GM18517 (cell line): ENCODE data around the gene TP53.
A peak's percentile ranks its signal among the peaks of the same experiment; 100 is the strongest.

ENCODE experiments used
- ATAC-seq: cut with Tn5 transposase; IDR thresholded peaks from one replicate; pipeline ENCODE4 v1.9.1; 2021; ENCODE audit warnings: mild to moderate bottlenecking, moderate library complexity; ENCODE audit not compliant: unreplicated experiment

The TP53 gene

DNA sequence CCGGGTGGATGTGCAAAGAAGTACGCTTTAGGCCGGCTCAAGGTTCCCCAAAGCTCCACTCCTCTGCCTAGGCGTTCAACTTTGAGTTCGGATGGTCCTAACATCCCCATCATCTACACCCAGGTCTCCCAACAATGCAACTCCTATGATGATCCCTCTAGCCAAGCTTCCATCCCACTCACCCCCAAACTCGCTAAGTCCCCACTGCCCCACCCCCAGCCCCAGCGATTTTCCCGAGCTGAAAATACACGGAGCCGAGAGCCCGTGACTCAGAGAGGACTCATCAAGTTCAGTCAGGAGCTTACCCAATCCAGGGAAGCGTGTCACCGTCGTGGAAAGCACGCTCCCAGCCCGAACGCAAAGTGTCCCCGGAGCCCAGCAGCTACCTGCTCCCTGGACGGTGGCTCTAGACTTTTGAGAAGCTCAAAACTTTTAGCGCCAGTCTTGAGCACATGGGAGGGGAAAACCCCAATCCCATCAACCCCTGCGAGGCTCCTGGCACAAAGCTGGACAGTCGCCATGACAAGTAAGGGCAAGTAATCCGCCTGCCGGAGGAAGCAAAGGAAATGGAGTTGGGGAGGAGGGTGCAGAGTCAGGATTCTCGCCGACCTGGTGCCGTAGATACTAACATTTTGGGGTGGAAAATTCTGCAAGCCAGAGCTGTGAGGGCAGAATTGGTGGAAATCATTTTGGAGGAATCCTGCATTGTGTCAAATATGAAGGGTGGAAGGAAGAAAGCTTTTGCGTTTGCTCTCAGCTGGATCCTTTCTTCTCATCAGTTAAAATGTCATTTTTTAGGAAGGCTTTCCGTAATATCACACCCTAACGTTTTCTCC, at the start of gene TP53:
TSS of gene TP53 (minus strand) at position 419 of the 836 bp plus-strand sequence. CDS start 10,896 bp downstream, outside the sequence.
- ATAC-seq: peak; percentile 32

DNA sequence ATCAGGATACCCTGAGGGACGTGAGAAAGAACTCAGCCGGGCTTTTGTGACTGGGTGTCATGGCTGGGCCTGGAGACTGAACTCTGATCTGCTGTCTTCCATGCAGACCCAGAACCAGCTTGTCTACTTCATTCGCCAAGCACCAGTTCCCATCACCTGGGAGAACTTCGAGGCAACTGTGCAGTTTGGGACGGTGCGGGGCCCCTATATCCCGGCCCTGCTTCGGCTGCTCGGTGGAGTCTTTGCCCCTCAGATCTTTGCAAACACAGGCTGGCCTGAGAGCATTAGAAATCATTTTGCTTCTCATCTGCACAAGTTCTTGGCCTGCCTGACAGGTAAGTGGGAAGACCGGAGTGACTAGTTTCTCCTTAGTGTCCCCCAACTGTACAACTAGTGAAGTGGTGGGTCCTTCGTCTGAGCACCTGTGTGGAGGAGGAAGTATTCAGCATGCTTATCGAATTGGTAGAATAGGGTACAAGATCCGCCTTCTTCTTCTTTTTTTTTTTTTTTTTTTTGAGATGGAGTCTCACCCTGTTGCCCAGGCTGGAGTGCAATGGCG, 45.8 kb upstream of the TP53 start:
- ATAC-seq: no peak

DNA sequence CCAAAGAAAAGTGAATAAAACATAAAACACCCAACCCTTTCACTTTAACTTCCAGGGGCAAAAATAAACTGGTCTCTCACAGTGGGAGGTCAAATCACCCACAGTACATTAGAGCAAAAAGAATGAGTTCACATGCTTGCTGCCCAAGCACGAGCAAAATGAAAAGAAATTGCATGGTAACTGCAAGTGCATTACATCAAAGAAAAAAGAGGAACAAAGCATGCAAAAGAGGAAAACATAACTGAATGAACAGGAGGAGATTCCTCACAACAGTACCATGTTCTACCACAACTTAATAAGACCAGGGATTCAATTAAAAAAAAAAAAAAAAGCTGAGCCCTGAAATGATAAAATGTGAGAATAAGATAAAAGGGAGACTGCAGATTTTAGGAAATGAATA, 42.5 kb upstream of the TP53 start:
- ATAC-seq: no peak

DNA sequence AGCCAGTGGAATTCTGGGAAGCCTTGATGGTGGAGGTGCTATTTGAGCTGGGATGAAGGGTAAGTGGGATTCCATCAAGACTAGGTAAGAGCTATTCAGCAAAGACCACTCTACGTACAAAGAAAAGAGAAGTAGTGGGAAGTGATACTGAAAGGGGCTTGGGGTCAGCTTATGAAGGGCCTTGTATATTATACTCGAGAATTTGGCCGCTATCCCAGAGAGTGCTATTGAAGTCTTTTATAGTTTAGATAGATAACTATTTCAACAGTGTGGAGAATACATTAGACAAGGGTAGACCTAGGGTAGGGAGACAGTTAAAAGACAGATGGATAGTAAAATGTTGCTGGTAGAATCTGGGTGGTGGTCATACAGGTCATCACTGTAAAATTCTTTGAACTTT, 40.6 kb upstream of the TP53 start:
- no peak for ATAC-seq

DNA sequence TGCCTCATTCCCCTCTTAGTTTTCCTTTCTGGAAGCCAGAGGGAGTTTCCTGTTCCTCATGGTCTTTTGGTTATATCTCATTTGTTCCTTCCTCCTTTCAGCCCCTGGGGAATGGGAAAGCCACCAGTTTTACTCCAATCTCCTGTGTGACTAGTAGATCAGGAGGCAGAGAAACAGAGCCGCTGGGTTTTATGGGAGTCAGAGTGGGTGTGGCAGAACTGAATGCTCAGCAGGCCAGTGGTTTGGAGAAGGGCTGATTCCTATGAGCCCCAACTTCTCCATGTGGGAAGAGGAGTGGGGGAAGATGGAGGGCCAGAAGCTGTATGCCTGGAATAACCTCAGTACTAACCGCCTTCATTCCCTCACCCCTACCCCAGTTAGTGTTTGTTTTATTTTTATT, 34.3 kb upstream of the TP53 start:
- ATAC-seq: no peak

DNA sequence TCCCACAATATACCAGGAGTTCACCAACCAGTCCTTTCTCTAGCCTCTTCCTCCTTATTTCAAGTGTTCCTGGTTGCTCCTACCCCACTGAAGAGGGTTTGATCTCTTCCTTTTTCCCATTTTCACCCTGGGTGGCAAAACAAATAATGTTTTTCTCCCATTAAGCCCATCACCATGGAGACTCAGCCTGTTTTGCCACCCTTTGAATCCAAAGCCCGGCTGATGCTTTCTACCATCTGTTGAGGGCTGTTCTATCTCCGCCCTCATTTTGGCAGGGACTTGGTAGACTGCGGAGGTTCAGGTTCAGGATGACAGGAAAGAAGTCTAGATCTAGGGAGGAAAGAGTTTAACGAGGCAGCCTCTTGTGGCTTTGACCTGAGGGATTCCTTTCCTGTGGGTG, 32.8 kb upstream of the TP53 start:
- ATAC-seq: no peak

DNA sequence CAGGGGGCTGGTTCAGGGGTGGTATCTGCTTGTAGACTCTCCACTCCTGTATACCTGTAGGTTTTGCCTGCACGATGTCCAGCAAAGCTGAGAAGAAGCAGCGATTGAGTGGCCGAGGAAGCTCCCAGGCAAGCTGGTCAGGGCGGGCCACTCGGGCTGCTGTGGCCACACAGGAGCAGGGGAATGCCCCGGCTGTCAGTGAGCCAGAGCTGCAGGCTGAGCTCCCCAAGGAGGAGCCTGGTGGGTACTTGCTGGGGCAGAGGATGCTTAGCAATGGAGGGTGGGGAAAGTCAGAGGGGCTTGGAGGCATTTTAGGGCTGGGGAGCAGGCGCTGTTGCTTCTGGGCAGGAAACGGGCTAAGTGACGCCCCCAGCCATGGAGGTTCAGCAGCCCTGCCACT, 32.4 kb upstream of the TP53 start:
- ATAC-seq: no peak

DNA sequence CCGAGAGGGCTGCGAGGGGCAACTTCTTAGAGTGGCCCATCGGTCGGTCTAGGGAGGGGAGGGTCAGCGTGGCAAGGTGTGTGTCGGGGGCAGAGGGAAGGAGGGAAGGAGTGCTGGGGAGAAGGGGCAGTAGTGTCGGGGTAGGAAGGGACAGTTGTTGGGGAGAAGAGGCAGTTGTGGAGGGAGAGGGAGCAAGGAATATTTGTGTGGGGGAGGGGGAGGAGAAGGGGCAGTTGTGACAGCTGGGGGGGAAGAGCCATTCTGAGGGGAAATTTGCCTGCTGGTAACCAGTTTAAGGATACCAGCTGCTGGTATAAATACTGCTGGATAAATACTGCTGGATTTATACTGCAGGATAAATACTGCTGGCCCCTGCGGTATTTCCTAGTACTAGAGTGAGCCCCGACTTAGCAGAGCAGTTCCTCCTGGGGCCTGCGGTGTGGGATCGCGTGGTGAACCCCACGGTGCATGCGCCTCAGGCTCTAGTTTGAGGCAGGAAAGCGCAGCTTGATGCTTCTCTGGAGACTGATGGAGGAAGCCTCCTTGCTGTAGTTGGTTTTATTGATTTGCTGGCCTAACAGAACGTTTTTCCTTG, 30.6 kb upstream of the TP53 start:
- ATAC-seq: no peak

DNA sequence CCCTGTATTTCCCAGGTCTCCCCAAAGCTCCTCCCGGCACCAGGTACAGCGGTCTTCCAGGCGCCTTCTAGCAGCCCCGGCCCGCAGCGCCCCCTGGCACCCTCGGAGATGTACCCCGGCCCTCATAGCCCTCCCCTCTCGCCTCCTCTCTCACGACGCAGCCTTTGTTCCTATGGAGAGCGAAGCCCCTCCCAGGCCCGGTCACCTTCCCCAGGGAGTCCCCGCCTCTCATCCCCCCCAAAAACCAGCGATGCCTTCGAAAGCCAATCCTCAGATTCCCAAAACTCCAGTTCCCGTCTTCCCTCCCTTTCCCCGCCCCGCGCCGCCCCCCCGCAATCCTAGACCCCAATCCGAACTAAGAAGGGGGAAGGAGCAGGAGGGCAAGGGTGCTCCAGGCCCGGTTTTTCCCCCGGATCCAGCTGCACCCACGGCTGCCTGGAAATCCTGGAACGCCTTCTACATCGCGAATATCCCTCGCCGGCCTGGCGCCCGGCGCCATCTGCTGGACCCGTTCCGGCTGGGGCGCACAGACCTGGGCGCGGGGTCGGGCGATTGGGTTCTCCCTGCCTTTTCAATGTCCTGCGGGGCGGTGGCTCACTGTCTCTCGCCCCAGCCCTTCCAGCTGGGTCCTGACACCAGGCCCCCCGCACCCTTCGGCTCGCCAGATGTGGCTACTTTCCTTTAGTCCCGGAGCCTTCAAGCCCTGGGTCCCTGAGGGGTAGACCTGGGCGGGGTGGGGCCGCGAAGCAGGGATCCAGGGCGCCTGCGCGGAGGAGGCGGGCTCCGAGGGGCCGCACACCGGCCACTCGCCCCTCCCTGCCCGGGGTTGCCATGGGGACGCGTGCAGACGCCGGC, 29.8 kb upstream of the TP53 start, which contains the start of gene DNAH2:
TSS of gene DNAH2 (plus strand) at position 844 of the 855 bp plus-strand sequence. CDS start 1,991 bp downstream, outside the sequence.
- ATAC-seq: no peak

DNA sequence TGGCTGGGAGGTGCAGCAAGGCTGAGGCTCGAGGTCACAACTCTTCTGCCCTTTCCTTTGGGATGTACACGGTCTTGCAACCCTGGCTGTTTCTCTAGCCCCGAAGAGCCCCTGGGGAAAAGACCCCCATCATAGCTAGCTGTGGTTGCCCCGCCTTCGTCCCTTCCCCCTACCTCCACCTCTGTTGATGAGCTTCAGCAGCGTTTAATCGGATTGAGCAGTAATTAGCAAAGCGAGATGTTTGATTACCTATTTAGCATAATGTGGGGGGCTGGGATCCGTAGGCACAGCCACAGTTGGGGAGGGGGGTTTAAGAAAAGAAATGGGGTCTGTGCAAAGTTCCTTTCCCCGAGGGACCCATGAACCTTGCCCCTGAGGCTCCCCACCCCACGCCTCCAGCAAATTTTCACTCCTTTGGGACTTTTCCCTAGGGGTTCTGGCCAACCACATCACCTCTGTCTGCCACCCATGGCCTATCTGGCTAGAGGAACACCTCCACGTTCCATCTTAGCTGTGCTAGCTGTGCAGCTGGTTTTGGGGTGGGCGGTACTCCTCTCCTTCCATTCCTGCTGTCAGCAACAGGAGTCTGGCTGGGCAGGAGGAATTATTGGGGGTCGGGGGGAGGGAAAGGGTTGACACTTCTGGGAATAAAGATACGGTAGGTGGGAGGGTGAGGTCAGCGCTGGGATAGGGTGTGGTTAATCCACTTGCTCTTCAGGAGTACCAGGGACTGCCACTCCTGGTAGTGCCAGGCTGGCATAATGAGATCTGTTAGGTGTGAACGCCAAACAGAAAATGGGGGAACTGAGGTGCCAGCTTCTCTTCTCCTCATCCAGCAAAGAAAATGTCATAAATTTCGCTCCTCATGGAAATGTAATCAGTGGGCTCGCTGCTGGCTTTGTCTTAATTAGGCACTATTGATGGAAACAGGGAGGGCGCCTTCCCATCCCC, 28.9 kb upstream of the TP53 start:
- no peak for ATAC-seq

DNA sequence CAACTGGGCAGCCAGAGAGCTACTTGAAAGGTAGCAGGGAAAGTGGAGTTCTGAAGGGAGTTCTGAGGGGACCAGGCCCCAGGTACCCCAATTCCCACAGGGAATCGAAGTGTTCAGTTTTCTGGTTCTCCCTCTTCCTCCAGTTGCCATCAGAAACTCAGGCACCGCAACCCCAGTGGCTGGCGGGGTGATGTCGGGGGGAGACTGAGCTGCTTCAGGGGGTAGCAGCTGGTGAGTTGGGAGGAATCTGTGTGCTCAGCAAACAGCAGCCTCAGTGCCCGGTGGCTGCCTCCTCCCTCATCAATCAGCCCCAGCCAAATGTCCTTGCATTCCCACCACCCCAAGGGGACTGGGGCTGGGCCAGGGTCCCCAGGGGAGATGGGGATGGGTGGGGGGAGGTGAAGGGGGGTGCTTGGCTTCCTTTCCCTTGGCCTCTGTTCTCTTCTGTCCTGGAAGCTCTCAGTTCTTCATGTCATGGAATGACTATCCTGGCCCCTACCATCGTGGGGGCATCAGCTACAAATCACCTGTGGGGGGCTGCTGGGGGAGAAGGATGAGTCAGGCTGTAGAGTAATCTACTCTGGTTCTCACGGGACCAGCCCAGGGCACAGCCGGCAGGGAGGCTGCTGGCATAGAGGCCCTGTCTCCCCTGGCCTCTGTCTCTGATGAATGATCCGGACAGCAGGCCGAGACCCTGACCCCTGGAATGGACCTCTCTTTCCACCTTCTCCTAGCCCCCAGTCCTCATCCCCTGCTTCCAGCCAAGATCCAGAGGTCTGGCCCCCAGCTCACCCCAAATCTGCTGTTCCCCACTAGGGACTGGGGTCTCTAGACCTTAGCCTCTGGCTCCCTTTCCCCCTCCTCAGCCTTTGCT, 27.7 kb upstream of the TP53 start:
- ATAC-seq: no peak

DNA sequence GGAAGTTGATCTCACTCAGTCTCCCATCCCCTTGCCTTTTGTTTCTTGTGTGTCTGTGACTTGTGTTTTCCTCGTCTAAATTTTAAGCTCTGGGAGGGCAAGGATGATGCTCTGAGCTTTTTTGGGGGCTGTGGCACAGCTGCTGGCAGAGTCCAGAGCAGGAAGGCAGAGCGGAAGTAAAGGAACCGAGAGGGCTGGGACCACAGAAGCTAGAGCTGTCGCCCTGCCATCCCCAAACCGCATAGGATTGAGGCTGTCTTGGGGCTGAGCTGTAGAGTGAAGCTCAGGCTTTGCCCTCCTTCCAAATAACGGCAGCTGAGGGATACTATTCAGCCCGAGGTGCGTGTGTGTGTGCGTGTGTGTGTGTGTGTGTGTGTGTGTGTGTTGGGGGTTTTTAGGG, 26.5 kb upstream of the TP53 start:
- ATAC-seq: no peak

DNA sequence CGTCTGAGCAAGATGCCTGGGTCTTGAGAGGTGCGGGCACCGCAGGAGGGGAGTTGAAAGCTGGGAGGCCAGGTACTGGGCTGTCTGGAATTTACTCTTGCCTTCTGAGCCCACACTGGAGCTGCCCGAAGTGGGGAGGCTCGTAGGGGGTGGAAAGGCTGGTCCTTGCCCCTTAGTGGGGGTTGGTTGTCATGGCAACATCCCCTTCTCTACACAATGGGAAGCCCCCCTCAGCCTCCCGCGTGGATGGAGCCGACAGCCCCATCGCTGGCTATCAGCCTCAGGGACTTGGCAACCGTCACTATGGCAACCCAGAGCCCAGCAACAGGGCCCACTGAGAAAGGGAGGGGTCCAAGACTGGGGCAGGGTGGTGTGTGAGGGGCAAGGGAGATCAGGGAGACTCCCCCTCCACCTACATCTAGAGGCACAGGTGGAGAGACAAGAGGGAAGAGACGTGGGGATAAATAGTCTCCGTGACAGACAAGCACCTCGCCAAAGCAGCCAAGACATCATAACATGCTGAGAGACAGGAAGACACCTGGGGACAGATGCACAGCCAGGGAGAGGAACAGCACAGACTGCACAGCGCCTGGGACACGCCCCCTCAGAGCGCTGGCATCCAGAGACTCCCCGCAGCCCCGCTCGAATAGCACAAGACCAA, 25.0 kb upstream of the TP53 start:
- no peak for ATAC-seq

DNA sequence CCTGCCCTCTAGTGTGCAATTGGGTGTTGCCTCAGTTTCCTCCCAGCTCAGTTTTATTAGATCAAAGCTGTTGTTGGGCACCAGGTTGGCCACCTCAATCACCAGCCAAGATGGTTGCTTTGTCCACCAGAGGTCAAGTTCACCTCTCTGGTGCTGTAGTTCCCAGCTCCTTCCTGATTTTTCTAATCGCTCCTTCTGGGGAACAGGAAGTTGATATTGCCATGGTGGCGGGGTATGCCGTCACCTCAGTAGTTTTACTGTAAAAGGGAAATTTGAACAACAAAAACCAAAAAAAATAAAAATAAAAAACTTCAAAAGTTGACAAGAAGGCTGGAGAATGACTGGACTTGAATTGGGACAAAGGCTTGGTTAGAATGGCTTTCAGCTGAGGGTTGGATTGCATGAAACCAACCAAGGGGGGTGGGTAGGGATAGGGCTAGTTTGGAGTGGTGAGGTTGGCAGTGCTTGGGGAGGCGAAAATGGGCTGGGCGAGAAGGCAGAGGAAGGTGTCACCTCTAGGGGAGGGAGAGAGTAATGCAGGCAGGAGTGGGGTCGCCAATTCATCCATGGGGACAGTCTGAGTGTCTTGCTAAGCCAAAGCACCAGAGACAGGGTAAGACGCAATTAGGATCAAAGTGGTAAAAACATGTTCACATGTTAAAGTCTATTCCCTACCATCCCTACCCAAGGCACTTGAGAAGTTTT, 23.9 kb upstream of the TP53 start:
- no peak for ATAC-seq

DNA sequence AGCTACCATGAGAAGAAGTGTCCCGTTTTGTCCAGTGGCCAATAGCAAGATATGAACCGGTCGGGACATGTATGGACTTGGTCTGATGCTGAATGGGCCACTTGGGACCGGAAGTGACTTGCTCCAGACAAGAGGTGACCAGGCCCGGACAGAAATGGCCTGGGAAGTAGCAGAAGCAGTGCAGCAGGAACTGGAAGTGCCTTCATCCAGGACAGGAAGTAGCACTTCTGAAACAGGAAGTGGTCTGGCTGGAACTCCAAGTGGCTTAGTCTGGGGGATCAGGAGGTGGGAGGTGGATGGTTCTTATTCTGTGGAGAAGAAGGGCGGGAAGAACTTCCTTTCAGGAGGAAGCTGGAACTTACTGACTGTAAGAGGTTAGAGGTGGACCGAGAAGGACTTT, 23.0 kb upstream of the TP53 start:
- no peak for ATAC-seq

DNA sequence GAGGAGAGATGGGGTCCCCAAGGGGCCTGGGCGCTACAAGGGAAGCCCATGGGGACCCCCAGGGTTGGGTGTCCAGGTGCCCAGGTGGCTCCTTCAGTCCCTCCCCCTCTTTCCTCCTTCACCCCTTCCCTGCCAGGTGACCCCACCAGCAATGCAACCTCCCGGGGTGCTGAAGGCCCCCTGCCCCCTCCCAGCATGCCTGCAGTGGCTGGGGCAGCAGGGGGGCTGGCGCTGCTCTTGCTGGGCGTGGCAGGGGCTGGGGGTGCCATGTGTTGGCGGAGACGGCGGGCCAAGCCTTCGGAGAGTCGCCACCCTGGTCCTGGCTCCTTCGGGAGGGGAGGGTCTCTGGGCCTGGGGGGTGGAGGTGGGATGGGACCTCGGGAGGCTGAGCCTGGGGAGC, 21.7 kb upstream of the TP53 start:
- ATAC-seq: no peak

DNA sequence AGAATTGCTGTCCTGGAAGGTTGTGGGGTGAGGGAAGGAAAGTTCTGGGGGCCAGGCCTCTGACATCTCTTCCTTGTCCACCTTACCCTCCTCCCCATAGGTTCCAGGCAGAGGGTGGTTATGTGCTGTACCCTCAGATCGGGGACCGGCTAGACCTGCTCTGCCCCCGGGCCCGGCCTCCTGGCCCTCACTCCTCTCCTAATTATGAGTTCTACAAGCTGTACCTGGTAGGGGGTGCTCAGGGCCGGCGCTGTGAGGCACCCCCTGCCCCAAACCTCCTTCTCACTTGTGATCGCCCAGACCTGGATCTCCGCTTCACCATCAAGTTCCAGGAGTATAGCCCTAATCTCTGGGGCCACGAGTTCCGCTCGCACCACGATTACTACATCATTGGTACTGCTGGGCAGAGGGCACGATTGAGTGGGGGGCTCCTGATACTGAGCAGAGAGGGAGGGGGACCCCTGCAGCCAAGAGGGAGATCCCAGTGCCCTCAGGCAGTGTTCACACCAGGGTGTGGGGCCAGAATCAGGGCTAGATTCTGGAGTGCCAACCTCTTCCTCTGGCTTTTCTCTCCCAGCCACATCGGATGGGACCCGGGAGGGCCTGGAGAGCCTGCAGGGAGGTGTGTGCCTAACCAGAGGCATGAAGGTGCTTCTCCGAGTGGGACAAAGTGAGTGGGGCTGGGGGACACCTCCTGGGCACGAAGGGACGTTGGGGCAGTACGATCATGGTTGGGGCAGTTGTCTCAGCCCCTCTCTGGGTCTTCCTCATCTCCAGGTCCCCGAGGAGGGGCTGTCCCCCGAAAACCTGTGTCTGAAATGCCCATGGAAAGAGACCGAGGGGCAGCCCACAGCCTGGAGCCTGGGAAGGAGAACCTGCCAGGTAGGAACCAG, 20.8 kb upstream of the TP53 start:
- no peak for ATAC-seq
